ENCODE results near the gene LRRC7.

The LRRC7 gene

DNA sequence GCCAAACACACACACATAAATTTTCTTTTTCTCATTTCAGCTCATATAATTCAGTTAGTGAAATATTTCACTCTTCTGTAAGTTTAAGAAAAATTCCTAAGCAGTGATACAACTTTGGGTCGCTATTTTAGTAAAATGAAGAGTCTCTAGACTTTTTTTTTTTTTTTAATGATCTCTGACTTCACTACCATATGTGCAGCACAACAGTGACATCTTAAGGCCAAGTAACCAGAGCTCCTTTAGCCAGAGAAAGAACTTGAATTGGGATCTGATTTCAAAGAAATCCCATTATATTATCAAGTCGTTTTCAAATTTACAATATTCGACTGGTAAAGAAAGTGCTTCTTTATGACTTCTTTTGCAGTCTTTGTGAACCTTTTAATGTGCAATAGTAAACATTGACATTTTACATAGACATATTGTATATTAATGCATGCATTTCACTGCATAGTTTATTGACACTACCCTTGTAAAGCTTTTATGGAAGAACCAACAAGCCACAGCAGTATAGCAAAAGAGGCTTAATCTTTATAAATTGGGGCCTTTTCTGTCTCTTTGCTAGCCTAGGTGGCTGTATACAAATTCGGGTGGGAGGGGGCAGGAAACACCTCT, 575.4 kb downstream of the LRRC7 start:
- no CpG with 5 or more reads among the region's 4 CpGs for WGBS, 2 donors (ENCODE audit: extremely low coverage in 2 of 2, insufficient read length in 2 of 2, insufficient replicate concordance in 1 of 2)

DNA sequence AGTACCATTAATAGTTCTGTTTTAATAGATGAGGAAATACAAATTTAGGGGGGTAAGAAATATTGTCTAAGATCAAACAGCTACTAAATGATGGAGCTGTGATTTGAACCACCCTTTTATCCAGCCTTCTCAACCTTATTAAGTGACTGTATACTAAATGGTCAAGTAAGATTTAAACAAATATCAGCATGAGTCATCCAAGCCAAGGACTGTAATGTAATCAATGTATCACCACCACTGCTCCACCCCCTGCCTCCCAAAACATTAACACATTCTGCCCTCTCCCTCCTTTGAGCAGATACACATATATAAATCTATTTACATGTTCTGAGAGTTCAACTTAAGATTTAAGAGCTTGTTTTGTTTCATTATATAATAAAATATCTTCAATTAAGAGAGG, 578.8 kb downstream of the LRRC7 start:
- no peak overlapping the region for H3K4me3 ChIP-seq (ENCODE audit: low read length in 2 of 2)
- H3K4me2 ChIP-seq (ENCODE audit: insufficient read depth, low read length, poor library complexity, severe bottlenecking) = no peak overlapping the region
- H2BK12ac ChIP-seq (ENCODE audit: low read length) = no peak overlapping the region
- DNase-seq (ENCODE audit: low spot score) = no peak
- no peak overlapping the region for H4K8ac ChIP-seq (ENCODE audit: low read depth, low read length)
- H3K36me3 ChIP-seq (replicated peaks in 1 of 2; ENCODE audit: control insufficient read depth in 2 of 2, insufficient read depth in 2 of 2, low read length in 2 of 2) = peaks cover 0 to 72% of the 10 kb centered on the region in 2 donors
- no peak overlapping the region for H2BK15ac ChIP-seq (ENCODE audit: low read length)
- no peak overlapping the region for H2AK5ac ChIP-seq (ENCODE audit: low read depth, low read length)
- no peak overlapping the region for H3K27ac ChIP-seq (replicated peaks; ENCODE audit: low read length)
- H3K27me3 ChIP-seq (ENCODE audit: control insufficient read depth in 3 of 3, insufficient read depth in 3 of 3, low read depth in 1 of 3, low read length in 3 of 3) = no peaks in the 10 kb centered on the region
- H2AFZ ChIP-seq (ENCODE audit: low read length) = no peak overlapping the region
- no peak overlapping the region for H3K23ac ChIP-seq (ENCODE audit: low read depth, low read length, poor library complexity)
- H3K4me1 ChIP-seq (ENCODE audit: control insufficient read depth in 2 of 2, insufficient read depth in 1 of 2, low read depth in 1 of 2, low read length in 2 of 2) = no peaks in the 10 kb centered on the region
- no peak overlapping the region for H3K4ac ChIP-seq (ENCODE audit: low read length)
- H3K9ac ChIP-seq (ENCODE audit: low read depth, low read length, poor library complexity) = no peak overlapping the region
- H3K18ac ChIP-seq (ENCODE audit: low read length) = no peak overlapping the region
- no peaks in the 10 kb centered on the region for H3K79me1 ChIP-seq (ENCODE audit: low read depth, low read length)
- H3K9me3 ChIP-seq (replicated peaks in 1 of 2; ENCODE audit: control insufficient read depth in 2 of 2, insufficient read depth in 1 of 2, low read depth in 1 of 2, low read length in 2 of 2) = no peaks in the 10 kb centered on the region
- no peak overlapping the region for H2BK120ac ChIP-seq (ENCODE audit: low read depth, low read length)
- H4K91ac ChIP-seq (ENCODE audit: low read depth, low read length, poor library complexity) = no peak overlapping the region
- H3K14ac ChIP-seq (ENCODE audit: low read length) = no peak overlapping the region
- no peak overlapping the region for H2BK5ac ChIP-seq (ENCODE audit: low read length)

More for the DNA sequence above, 575.4 kb downstream of the LRRC7 start:
- Histone ChIP-seq H3K9me3 (replicated peaks in 1 of 2; ENCODE audit: control insufficient read depth in 2 of 2, insufficient read depth in 1 of 2, low read depth in 1 of 2, low read length in 2 of 2) (no peaks in the 10 kb centered on the region), H2AK5ac (ENCODE audit: low read depth, low read length) (no peak overlapping the region), H3K9ac (ENCODE audit: low read depth, low read length, poor library complexity) (no peak overlapping the region), H3K4me1 (ENCODE audit: control insufficient read depth in 2 of 2, insufficient read depth in 1 of 2, low read depth in 1 of 2, low read length in 2 of 2) (peaks cover 4 to 5% of the 10 kb centered on the region in 2 donors), H3K18ac (ENCODE audit: low read length) (no peak overlapping the region), H3K27me3 (ENCODE audit: control insufficient read depth in 3 of 3, insufficient read depth in 3 of 3, low read depth in 1 of 3, low read length in 3 of 3) (no peaks in the 10 kb centered on the region), H3K36me3 (replicated peaks in 1 of 2; ENCODE audit: control insufficient read depth in 2 of 2, insufficient read depth in 2 of 2, low read length in 2 of 2) (peaks cover 0 to 44% of the 10 kb centered on the region in 2 donors), H3K14ac (ENCODE audit: low read length) (no peak overlapping the region), H3K27ac (replicated peaks; ENCODE audit: low read length) (no peak overlapping the region), H3K23ac (ENCODE audit: low read depth, low read length, poor library complexity) (no peak overlapping the region), H2BK5ac (ENCODE audit: low read length) (no peak overlapping the region), H3K4me3 (ENCODE audit: low read length in 2 of 2) (no peak overlapping the region), H2BK12ac (ENCODE audit: low read length) (no peak overlapping the region), H3K4ac (ENCODE audit: low read length) (no peak overlapping the region), H4K8ac (ENCODE audit: low read depth, low read length) (no peak overlapping the region), H4K91ac (ENCODE audit: low read depth, low read length, poor library complexity) (no peak overlapping the region), H2BK15ac (ENCODE audit: low read length) (no peak overlapping the region), H3K4me2 (ENCODE audit: insufficient read depth, low read length, poor library complexity, severe bottlenecking) (no peak overlapping the region), H3K79me1 (ENCODE audit: low read depth, low read length) (no peaks in the 10 kb centered on the region), H2AFZ (ENCODE audit: low read length) (no peak overlapping the region), H2BK120ac (ENCODE audit: low read depth, low read length) (no peak overlapping the region)
- no peak for DNase-seq (ENCODE audit: low spot score)

DNA sequence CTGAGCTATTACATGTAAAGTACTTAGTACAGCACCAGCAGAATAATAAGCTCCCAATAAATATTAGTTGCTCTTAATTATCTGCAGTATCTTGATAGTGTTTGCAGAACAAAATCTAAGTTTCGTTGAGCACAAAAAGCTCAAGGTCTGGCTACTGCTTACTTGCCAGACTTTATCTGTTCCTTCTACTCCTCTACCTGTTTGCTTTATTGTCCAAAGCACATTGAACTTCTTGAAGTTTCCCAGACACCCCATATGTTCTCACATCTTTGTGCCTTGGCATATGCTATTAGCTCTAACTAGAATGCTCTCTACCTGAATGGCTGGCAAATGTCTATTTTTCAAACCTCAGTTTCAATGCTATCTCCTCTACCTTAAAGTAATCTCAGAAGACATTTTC, 582.7 kb downstream of the LRRC7 start:
- H3K79me1 ChIP-seq (ENCODE audit: low read depth, low read length) = no peaks in the 10 kb centered on the region
- no peak overlapping the region for H3K14ac ChIP-seq (ENCODE audit: low read length)
- H4K91ac ChIP-seq (ENCODE audit: low read depth, low read length, poor library complexity) = no peak overlapping the region
- no peak overlapping the region for H3K27ac ChIP-seq (replicated peaks; ENCODE audit: low read length)
- H2BK5ac ChIP-seq (ENCODE audit: low read length) = no peak overlapping the region
- H3K4me1 ChIP-seq (ENCODE audit: control insufficient read depth in 2 of 2, insufficient read depth in 1 of 2, low read depth in 1 of 2, low read length in 2 of 2) = no peaks in the 10 kb centered on the region
- no peak overlapping the region for H3K4me3 ChIP-seq (ENCODE audit: low read length in 2 of 2)
- no peak overlapping the region for H3K4me2 ChIP-seq (ENCODE audit: insufficient read depth, low read length, poor library complexity, severe bottlenecking)
- WGBS, 2 donors (ENCODE audit: extremely low coverage in 2 of 2, insufficient read length in 2 of 2, insufficient replicate concordance in 1 of 2) = no CpG with 5 or more reads among the region's 1 CpG
- H3K23ac ChIP-seq (ENCODE audit: low read depth, low read length, poor library complexity) = no peak overlapping the region
- H3K36me3 ChIP-seq (replicated peaks in 1 of 2; ENCODE audit: control insufficient read depth in 2 of 2, insufficient read depth in 2 of 2, low read length in 2 of 2) = peaks cover 0 to 81% of the 10 kb centered on the region in 2 donors
- H2BK120ac ChIP-seq (ENCODE audit: low read depth, low read length) = no peak overlapping the region
- H3K9me3 ChIP-seq (replicated peaks in 1 of 2; ENCODE audit: control insufficient read depth in 2 of 2, insufficient read depth in 1 of 2, low read depth in 1 of 2, low read length in 2 of 2) = no peaks in the 10 kb centered on the region
- H2BK15ac ChIP-seq (ENCODE audit: low read length) = no peak overlapping the region
- H2AK5ac ChIP-seq (ENCODE audit: low read depth, low read length) = no peak overlapping the region
- no peak for DNase-seq (ENCODE audit: low spot score)
- H3K9ac ChIP-seq (ENCODE audit: low read depth, low read length, poor library complexity) = no peak overlapping the region
- no peaks in the 10 kb centered on the region for H3K27me3 ChIP-seq (ENCODE audit: control insufficient read depth in 3 of 3, insufficient read depth in 3 of 3, low read depth in 1 of 3, low read length in 3 of 3)
- H4K8ac ChIP-seq (ENCODE audit: low read depth, low read length) = no peak overlapping the region
- H2AFZ ChIP-seq (ENCODE audit: low read length) = no peak overlapping the region
- no peak overlapping the region for H3K18ac ChIP-seq (ENCODE audit: low read length)
- H2BK12ac ChIP-seq (ENCODE audit: low read length) = no peak overlapping the region
- no peak overlapping the region for H3K4ac ChIP-seq (ENCODE audit: low read length)

DNA sequence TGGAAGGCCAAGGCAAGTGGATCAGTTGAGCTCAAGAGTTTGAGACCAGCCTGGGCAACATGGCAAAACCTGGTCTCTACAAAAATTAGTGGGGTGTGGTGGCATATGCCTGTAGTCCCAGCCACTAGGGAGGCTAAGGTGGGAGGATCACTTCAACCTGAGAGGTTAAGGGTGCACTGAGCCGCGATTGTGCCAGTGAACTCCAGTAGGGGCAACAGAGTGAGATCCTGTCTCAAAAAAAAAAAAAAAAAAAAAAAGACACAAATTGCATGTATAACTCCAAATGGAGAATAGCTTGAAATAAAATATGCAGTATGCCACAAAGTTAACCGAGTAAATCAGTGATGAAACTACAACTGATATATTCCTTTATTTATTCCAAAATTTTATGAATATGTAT, 586.0 kb downstream of the LRRC7 start:
- no peak overlapping the region for H2BK5ac ChIP-seq (ENCODE audit: low read length)
- no peak overlapping the region for H3K14ac ChIP-seq (ENCODE audit: low read length)
- H3K4ac ChIP-seq (ENCODE audit: low read length) = no peak overlapping the region
- H2BK120ac ChIP-seq (ENCODE audit: low read depth, low read length) = no peak overlapping the region
- H3K27ac ChIP-seq (replicated peaks; ENCODE audit: low read length) = no peak overlapping the region
- no peaks in the 10 kb centered on the region for H3K27me3 ChIP-seq (ENCODE audit: control insufficient read depth in 3 of 3, insufficient read depth in 3 of 3, low read depth in 1 of 3, low read length in 3 of 3)
- H3K9ac ChIP-seq (ENCODE audit: low read depth, low read length, poor library complexity) = no peak overlapping the region
- H3K23ac ChIP-seq (ENCODE audit: low read depth, low read length, poor library complexity) = no peak overlapping the region
- no peak overlapping the region for H3K4me3 ChIP-seq (ENCODE audit: low read length in 2 of 2)
- no CpG with 5 or more reads among the region's 3 CpGs for WGBS, 2 donors (ENCODE audit: extremely low coverage in 2 of 2, insufficient read length in 2 of 2, insufficient replicate concordance in 1 of 2)
- H2AK5ac ChIP-seq (ENCODE audit: low read depth, low read length) = no peak overlapping the region
- no peak overlapping the region for H4K8ac ChIP-seq (ENCODE audit: low read depth, low read length)
- H2BK12ac ChIP-seq (ENCODE audit: low read length) = no peak overlapping the region
- no peak overlapping the region for H2BK15ac ChIP-seq (ENCODE audit: low read length)
- no peak overlapping the region for H3K4me2 ChIP-seq (ENCODE audit: insufficient read depth, low read length, poor library complexity, severe bottlenecking)
- peaks cover 0 to 63% of the 10 kb centered on the region in 2 donors for H3K36me3 ChIP-seq (replicated peaks in 1 of 2; ENCODE audit: control insufficient read depth in 2 of 2, insufficient read depth in 2 of 2, low read length in 2 of 2)
- no peaks in the 10 kb centered on the region for H3K9me3 ChIP-seq (replicated peaks in 1 of 2; ENCODE audit: control insufficient read depth in 2 of 2, insufficient read depth in 1 of 2, low read depth in 1 of 2, low read length in 2 of 2)
- no peak overlapping the region for H4K91ac ChIP-seq (ENCODE audit: low read depth, low read length, poor library complexity)
- no peak overlapping the region for H3K18ac ChIP-seq (ENCODE audit: low read length)
- H3K79me1 ChIP-seq (ENCODE audit: low read depth, low read length) = no peaks in the 10 kb centered on the region
- no peak overlapping the region for H2AFZ ChIP-seq (ENCODE audit: low read length)
- no peaks in the 10 kb centered on the region for H3K4me1 ChIP-seq (ENCODE audit: control insufficient read depth in 2 of 2, insufficient read depth in 1 of 2, low read depth in 1 of 2, low read length in 2 of 2)
- no peak for DNase-seq (ENCODE audit: low spot score)

Data from neuronal stem cell (in vitro differentiated cells).